GM21529 (cell line): ENCODE data around the gene PPP1R37.

Experiments
- ATAC-seq: cut with Tn5 transposase; IDR thresholded peaks from one replicate; pipeline ENCODE4 v1.9.1; 2021; ENCODE audit not compliant: unreplicated experiment

PPP1R37 gene

GRCh38 chr19:45151821-45152503 lies 59.0 kb downstream of the PPP1R37 start:
- ATAC-seq, result no peak

- ATAC-seq, result no peak
These were observed 59.7 kb downstream of the PPP1R37 start for GRCh38 chr19:45152504-45153338.

- ATAC-seq, result no peak
These were observed 60.5 kb downstream of the PPP1R37 start for GRCh38 chr19:45153339-45154063.

GRCh38 chr19:45154064-45154827 lies 61.3 kb downstream of the PPP1R37 start:
- no peak for ATAC-seq

GRCh38 chr19:45156011-45156630 lies 63.1 kb downstream of the PPP1R37 start:
- ATAC-seq, result no peak

GRCh38 chr19:45156751-45157150 lies 63.8 kb downstream of the PPP1R37 start:
- no peak for ATAC-seq

GRCh38 chr19:45158503-45159209 lies 65.7 kb downstream of the PPP1R37 start:
- no peak for ATAC-seq

- no peak for ATAC-seq
These were observed 66.4 kb downstream of the PPP1R37 start for GRCh38 chr19:45159210-45159970.

GRCh38 chr19:45159971-45160324 lies 67.0 kb downstream of the PPP1R37 start:
- no peak for ATAC-seq

GRCh38 chr19:45160870-45161737 lies 68.1 kb downstream of the PPP1R37 start, which contains the start of gene NKPD1:
TSS of gene NKPD1 (minus strand) at chr19:45160982. CDS start at chr19:45160150, 832 bp downstream.
- ATAC-seq, result no peak

GRCh38 chr19:45161738-45162607 lies 69.0 kb downstream of the PPP1R37 start:
- no peak for ATAC-seq

- no peak for ATAC-seq
These were observed 69.7 kb downstream of the PPP1R37 start for GRCh38 chr19:45162608-45163143.

GRCh38 chr19:45163156-45163555 lies 70.2 kb downstream of the PPP1R37 start:
- ATAC-seq, result no peak

GRCh38 chr19:45163751-45164460 lies 70.9 kb downstream of the PPP1R37 start:
- ATAC-seq, result no peak

GRCh38 chr19:45164577-45165335 lies 71.8 kb downstream of the PPP1R37 start:
- peak; percentile 78 for ATAC-seq
